NOMO-1 treated with DMSO at 0.1 percent for 48 hours (cell line): ENCODE measurements around the gene RAP2B.
"Not testable (repeated sequence)": the region's sequence is repeated elsewhere in the genome, so short reads cannot be mapped to it uniquely, and the experiment has no call there.

ENCODE experiments used
- DNase-seq: peaks from one replicate; lab custom pipeline; 2025; ENCODE audit not compliant: unreplicated experiment; lab: John Stamatoyannopoulos, UW

The RAP2B gene

GRCh38 chr3:153190923-153191322 lies 28.9 kb downstream of the RAP2B start:
- DNase-seq: no peak

- no peak for DNase-seq
Measured at GRCh38 chr3:153192327-153192726, 30.3 kb downstream of the RAP2B start.

GRCh38 chr3:153193786-153194476 lies 31.9 kb downstream of the RAP2B start:
- DNase-seq: not testable (repeated sequence)

GRCh38 chr3:153195349-153195879 lies 33.4 kb downstream of the RAP2B start:
- DNase-seq: no peak

- peak; percentile 80 for DNase-seq
Measured at GRCh38 chr3:153209596-153209995, 47.6 kb downstream of the RAP2B start.

- peak; percentile 88 for DNase-seq
Measured at GRCh38 chr3:153210146-153210545, 48.1 kb downstream of the RAP2B start.

GRCh38 chr3:153210660-153211059 lies 48.6 kb downstream of the RAP2B start:
- peak; percentile 99 for DNase-seq

GRCh38 chr3:153215497-153215896 lies 53.5 kb downstream of the RAP2B start:
- no peak for DNase-seq

- DNase-seq: no peak
Measured at GRCh38 chr3:153215966-153216365, 53.9 kb downstream of the RAP2B start.

- no peak for DNase-seq
Measured at GRCh38 chr3:153216928-153217327, 54.9 kb downstream of the RAP2B start.

- DNase-seq: peak; percentile 14
Measured at GRCh38 chr3:153219146-153219545, 57.1 kb downstream of the RAP2B start.
